HK-2 (cell line): ENCODE measurements around the gene LETM1.

Experiments
- DNase-seq: peaks from one replicate; pipeline ENCODE4 v3.0.0-alpha.2; 2018; ENCODE audit not compliant: unreplicated experiment

LETM1 gene

GRCh38 chr4:1763070-1763549 is 92.8 kb downstream of the LETM1 start:
- DNase-seq, result no peak

GRCh38 chr4:1762264-1763010 is 93.5 kb downstream of the LETM1 start:
- no peak for DNase-seq
